ENCODE data around the gene ZNF628. TPM values are rescaled to one million over a fixed set of nuclear protein-coding genes. Genes with fewer than 3 reads are reported as not detected.

The ZNF628 gene
- total RNA-seq, 1 donor from 2014 or later: 19.0 TPM

DNA sequence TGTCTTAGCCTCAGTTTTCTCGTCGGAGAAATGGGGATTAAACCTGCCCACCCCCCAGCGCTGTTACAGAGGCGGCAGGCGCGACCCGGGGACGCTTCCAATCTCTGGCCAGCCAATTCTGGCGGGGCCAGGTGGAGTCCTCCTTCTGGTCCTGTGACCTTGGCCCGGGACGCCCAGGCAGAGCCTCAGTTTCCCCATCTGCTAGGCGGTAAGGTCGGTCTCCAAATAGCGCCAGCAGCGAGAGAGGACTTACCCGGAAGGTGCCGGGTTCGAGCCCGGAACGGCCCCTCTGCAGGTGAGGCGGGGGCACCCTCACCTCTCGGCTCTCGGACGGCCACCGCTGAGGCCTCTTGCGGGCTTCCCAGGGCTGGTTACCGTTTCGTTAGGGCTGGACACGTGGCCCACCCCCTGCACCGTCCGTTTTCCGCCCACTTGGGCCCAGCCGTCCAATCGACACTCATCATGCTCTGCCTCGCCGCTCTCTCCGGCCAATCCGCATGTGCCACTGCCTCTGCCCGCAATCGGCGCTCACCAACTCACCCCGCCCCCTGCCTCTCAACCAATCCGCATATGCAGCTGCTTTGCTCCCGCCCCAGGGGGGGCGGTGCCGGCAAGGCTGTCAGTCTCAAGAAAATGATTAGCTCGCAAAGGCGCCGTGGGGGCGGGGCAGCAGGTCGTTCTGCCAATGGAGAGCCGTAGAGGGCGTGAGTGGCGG is 15.0 kb upstream of the ZNF628 start, which contains the start of gene ISOC2:
Gene ISOC2 (minus strand): TSS at position 384 of the 715 bp plus-strand sequence. CDS start 5,156 bp downstream, outside the sequence.
- TF ChIP-seq, protein P1, sequence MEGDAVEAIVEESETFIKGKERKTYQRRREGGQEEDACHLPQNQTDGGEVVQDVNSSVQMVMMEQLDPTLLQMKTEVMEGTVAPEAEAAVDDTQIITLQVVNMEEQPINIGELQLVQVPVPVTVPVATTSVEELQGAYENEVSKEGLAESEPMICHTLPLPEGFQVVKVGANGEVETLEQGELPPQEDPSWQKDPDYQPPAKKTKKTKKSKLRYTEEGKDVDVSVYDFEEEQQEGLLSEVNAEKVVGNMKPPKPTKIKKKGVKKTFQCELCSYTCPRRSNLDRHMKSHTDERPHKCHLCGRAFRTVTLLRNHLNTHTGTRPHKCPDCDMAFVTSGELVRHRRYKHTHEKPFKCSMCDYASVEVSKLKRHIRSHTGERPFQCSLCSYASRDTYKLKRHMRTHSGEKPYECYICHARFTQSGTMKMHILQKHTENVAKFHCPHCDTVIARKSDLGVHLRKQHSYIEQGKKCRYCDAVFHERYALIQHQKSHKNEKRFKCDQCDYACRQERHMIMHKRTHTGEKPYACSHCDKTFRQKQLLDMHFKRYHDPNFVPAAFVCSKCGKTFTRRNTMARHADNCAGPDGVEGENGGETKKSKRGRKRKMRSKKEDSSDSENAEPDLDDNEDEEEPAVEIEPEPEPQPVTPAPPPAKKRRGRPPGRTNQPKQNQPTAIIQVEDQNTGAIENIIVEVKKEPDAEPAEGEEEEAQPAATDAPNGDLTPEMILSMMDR (IDR thresholded peaks at IDR 0.05; ENCODE audit: unreplicated experiment): no peak
- Mint-ChIP-seq H3K4me1 (peaks cover 26% of the 10 kb centered on the region), H3K9me3 (no peaks in the 10 kb centered on the region), H3K36me3 (no peaks in the 10 kb centered on the region), H3K27ac (peak within 1 kb of the TSS; percentile 91), H3K4me3 (peak within 1 kb of the TSS; percentile 79), H3K27me3 (ENCODE audit: low read depth) (peaks cover 37% of the 10 kb centered on the region)
- DNase-seq (ENCODE audit: low spot score in 2 of 2, unreplicated experiment in 2 of 2): peak; percentile 99 to 100

DNA sequence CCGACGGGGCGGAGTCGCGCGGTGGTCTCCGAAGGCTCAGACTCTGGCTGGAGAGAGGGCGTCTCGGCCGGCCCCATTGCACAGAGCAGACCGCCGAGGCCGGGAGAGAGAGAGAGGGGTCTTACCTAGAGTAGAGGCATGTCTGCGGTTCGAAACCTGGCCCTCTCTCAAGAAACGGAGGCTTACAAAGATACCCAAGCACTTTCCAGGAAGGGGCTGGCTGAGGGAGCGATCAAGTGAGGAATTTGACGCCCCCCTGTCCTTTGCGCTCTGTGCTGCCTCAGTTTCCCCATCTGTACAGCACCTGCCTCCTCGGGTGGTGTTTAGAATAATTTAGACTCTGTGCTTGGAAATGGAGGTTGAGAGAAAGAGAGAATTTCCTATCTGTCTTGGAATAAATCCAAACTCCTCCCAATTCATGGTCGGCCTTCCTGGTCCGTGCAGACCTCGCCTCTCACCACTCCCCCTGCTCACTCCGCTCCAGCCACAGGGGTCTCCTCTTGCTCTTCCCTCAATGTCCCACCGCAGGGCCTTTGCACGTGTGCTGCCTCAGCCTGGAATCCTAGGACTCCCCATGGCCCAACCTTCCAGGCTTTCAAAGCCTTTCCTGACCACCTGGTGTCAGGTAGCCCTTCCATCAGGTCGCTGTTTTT is 14.3 kb upstream of the ZNF628 start:
- peaks cover 40% of the 10 kb centered on the region for H3K27me3 Mint-ChIP-seq (ENCODE audit: low read depth)
- peak overlapping the region; percentile 79 for H3K4me3 Mint-ChIP-seq
- H3K27ac Mint-ChIP-seq: peak overlapping the region; percentile 91
- no peaks in the 10 kb centered on the region for H3K36me3 Mint-ChIP-seq
- peaks cover 26% of the 10 kb centered on the region for H3K4me1 Mint-ChIP-seq
- TF ChIP-seq, protein P1 (IDR thresholded peaks at IDR 0.05; ENCODE audit: unreplicated experiment): no peak
- H3K9me3 Mint-ChIP-seq: no peaks in the 10 kb centered on the region
- DNase-seq (ENCODE audit: low spot score in 2 of 2, unreplicated experiment in 2 of 2): no peak

DNA sequence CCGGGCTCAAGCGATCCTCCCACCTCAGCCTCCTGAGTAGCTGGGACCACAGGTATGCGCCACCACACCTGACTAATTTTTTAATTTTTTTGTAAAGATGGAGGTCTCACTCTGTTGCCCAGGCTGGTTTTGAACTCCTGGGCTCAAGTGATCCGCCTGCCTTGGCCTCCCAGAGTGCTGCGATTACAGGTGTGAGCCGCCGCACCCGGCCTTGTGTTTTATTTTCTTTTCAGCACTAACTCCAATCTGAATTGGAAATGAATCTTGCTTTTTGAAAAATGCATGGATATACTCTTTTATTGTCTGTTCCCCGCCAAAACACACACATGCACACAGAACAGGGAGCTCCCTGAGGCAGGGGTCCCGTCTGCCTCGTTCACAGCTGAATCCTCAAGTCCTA is 13.7 kb upstream of the ZNF628 start:
- Mint-ChIP-seq H3K27ac (no peak overlapping the region), H3K4me1 (peaks cover 26% of the 10 kb centered on the region), H3K27me3 (ENCODE audit: low read depth) (peaks cover 44% of the 10 kb centered on the region), H3K9me3 (no peaks in the 10 kb centered on the region), H3K36me3 (no peaks in the 10 kb centered on the region), H3K4me3 (peak overlapping the region; percentile 79)
- no peak for DNase-seq (ENCODE audit: low spot score in 2 of 2, unreplicated experiment in 2 of 2)
- TF ChIP-seq, protein P1 (IDR thresholded peaks at IDR 0.05; ENCODE audit: unreplicated experiment): no peak

DNA sequence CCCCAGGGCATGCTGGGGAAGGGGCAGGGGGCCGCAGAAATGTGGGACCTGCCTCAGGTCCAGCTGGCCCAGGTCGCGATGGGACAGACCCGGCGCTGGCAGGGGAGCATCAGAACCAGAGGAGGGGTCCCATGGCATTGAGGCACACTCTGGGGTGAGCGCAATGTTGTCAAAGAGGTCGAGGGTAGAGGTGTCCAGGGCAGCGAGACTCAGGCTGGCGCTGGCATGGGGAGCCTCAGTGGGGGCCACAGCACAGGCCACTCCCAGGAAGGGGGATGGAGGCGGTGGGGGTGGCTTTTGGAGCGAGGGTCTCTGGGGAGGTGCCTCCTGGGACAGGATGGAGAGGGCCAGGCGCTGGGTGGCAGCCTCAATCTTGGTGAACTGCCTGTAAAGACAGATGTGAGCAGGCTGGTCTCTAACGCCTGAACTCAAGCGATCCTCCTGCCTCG is 12.8 kb upstream of the ZNF628 start:
- H3K9me3 Mint-ChIP-seq: no peaks in the 10 kb centered on the region
- TF ChIP-seq, protein P1 (IDR thresholded peaks at IDR 0.05; ENCODE audit: unreplicated experiment): no peak
- H3K27me3 Mint-ChIP-seq (ENCODE audit: low read depth): peaks cover 46% of the 10 kb centered on the region
- no peak for DNase-seq (ENCODE audit: low spot score in 2 of 2, unreplicated experiment in 2 of 2)
- H3K4me3 Mint-ChIP-seq: no peak overlapping the region
- no peaks in the 10 kb centered on the region for H3K36me3 Mint-ChIP-seq
- no peak overlapping the region for H3K27ac Mint-ChIP-seq
- H3K4me1 Mint-ChIP-seq: peaks cover 29% of the 10 kb centered on the region

DNA sequence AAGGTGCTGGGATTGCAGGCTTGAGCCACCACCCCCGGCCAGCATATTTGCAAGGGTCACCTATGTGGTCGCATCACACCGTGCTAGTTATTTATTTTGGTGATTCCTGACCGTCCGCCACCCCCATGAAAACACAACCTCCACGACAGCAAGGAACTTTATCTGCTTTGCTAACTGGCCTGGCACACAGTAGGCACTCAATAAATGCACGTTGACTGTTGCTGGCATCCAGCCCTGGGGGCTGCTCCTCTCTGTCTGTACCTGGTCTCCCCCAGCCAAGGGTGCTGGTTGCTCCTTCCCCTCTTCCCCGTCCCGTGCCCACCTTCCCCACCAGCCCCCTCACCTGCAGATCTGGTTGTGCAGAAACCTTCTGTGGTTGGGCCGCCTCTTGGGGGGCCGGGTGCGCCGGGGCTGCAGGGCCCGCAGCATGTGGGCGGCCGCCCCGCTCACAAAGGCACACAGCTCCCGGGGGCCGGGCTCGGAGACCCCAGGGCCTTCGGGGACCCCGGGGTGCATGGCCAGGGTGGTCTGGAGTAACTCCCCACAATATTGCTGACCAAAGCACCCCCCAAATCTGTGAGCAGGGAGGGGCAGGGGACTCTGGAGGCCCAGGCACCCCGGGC is 12.3 kb upstream of the ZNF628 start:
- Mint-ChIP-seq H3K4me1 (peaks cover 28% of the 10 kb centered on the region), H3K27me3 (ENCODE audit: low read depth) (peaks cover 46% of the 10 kb centered on the region), H3K4me3 (no peak overlapping the region), H3K36me3 (no peaks in the 10 kb centered on the region), H3K9me3 (no peaks in the 10 kb centered on the region), H3K27ac (no peak overlapping the region)
- DNase-seq (ENCODE audit: low spot score in 2 of 2, unreplicated experiment in 2 of 2): no peak
- TF ChIP-seq, protein P1 (IDR thresholded peaks at IDR 0.05; ENCODE audit: unreplicated experiment): no peak
